Measurements from ENCODE around the gene HOMER3. TPM values are rescaled to one million over a fixed set of nuclear protein-coding genes. Genes with fewer than 3 reads are reported as not detected.
"Not testable (repeated sequence)": the region's sequence is repeated elsewhere in the genome, so short reads cannot be mapped to it uniquely, and the experiment has no call there.

The HOMER3 gene
- total RNA-seq, 1 donor from 2014 or later: 29.3 TPM

GRCh38 chr19:18964121-18964520 lies 23.1 kb upstream of the HOMER3 start:
- DNase-seq: no peak
- intact Hi-C loops (cut with DNase I): no loop called here

GRCh38 chr19:18961767-18962620 lies 21.0 kb upstream of the HOMER3 start:
- H3K27ac ChIP-seq: no peak overlapping the region
- intact Hi-C loops (cut with DNase I): no loop called here
- no peaks in the 10 kb centered on the region for H3K36me3 ChIP-seq
- TF ChIP-seq, protein P1, sequence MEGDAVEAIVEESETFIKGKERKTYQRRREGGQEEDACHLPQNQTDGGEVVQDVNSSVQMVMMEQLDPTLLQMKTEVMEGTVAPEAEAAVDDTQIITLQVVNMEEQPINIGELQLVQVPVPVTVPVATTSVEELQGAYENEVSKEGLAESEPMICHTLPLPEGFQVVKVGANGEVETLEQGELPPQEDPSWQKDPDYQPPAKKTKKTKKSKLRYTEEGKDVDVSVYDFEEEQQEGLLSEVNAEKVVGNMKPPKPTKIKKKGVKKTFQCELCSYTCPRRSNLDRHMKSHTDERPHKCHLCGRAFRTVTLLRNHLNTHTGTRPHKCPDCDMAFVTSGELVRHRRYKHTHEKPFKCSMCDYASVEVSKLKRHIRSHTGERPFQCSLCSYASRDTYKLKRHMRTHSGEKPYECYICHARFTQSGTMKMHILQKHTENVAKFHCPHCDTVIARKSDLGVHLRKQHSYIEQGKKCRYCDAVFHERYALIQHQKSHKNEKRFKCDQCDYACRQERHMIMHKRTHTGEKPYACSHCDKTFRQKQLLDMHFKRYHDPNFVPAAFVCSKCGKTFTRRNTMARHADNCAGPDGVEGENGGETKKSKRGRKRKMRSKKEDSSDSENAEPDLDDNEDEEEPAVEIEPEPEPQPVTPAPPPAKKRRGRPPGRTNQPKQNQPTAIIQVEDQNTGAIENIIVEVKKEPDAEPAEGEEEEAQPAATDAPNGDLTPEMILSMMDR (IDR thresholded peaks at IDR 0.05): no peak
- ATAC-seq: peak; percentile 34
- H3K27me3 ChIP-seq: peaks cover 9% of the 10 kb centered on the region
- peaks cover 5% of the 10 kb centered on the region for H3K4me1 ChIP-seq
- no peak for DNase-seq
- H3K9me3 ChIP-seq: no peaks in the 10 kb centered on the region
- no peak overlapping the region for H3K4me3 ChIP-seq

More at GRCh38 chr19:18964121-18964520, 23.1 kb upstream of the HOMER3 start:
- H3K36me3 ChIP-seq: no peaks in the 10 kb centered on the region
- H3K27me3 ChIP-seq: peaks cover 9% of the 10 kb centered on the region
- H3K27ac ChIP-seq: no peak overlapping the region
- no peaks in the 10 kb centered on the region for H3K9me3 ChIP-seq
- H3K4me3 ChIP-seq: no peak overlapping the region
- TF ChIP-seq, protein P1 (IDR thresholded peaks at IDR 0.05): no peak
- peaks cover 13% of the 10 kb centered on the region for H3K4me1 ChIP-seq
- ATAC-seq: no peak

GRCh38 chr19:18960370-18960769 lies 19.4 kb upstream of the HOMER3 start:
- Histone ChIP-seq H3K27me3 (peaks cover 9% of the 10 kb centered on the region), H3K27ac (no peak overlapping the region), H3K36me3 (no peaks in the 10 kb centered on the region), H3K4me1 (no peaks in the 10 kb centered on the region), H3K4me3 (no peak overlapping the region), H3K9me3 (no peaks in the 10 kb centered on the region)
- no peak for DNase-seq
- intact Hi-C loops (cut with DNase I): no loop called here
- TF ChIP-seq, protein P1 (IDR thresholded peaks at IDR 0.05): no peak
- ATAC-seq: no peak

- Histone ChIP-seq H3K36me3 (no peaks in the 10 kb centered on the region), H3K4me1 (no peaks in the 10 kb centered on the region), H3K27ac (no peak overlapping the region), H3K27me3 (no peaks in the 10 kb centered on the region), H3K4me3 (no peak overlapping the region), H3K9me3 (no peaks in the 10 kb centered on the region)
- intact Hi-C loops (cut with DNase I): no loop called here
- ATAC-seq (no peak), DNase-seq (no peak)
- TF ChIP-seq, protein P1 (IDR thresholded peaks at IDR 0.05): no peak
Measured at GRCh38 chr19:18955042-18955441, 14.0 kb upstream of the HOMER3 start.

DNA sequence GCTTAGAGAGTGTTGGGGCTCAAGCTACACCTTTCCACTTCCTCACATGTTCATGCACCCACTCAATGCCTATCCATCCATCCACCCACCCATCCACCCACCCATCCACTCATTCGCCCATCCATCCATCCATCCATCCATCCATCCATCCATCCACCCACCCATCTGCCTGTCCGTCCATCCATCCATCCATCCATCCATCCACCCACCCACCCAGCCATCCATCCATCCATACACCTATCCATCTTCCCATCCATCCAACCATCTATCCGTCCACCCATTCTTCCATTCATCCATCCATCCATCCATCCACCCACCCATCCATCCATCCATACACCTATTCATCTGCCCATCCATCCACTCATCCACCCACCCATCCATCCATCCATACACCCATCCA lies 13.1 kb upstream of the HOMER3 start:
- ATAC-seq (no peak), DNase-seq (no peak)
- Histone ChIP-seq H3K36me3 (no peaks in the 10 kb centered on the region), H3K9me3 (no peaks in the 10 kb centered on the region), H3K4me1 (no peaks in the 10 kb centered on the region), H3K4me3 (no peak overlapping the region), H3K27me3 (no peaks in the 10 kb centered on the region), H3K27ac (no peak overlapping the region)
- TF ChIP-seq, protein P1 (IDR thresholded peaks at IDR 0.05): no peak
- intact Hi-C loops (cut with DNase I): no loop called here

- H3K27ac ChIP-seq; H3K4me1 ChIP-seq; intact Hi-C loops (cut with DNase I); DNase-seq; ATAC-seq; H3K4me3 ChIP-seq; H3K27me3 ChIP-seq; H3K9me3 ChIP-seq; H3K36me3 ChIP-seq: not testable (repeated sequence)
Measured at GRCh38 chr19:18952364-18953003, 11.5 kb upstream of the HOMER3 start.

Data from upper lobe of right lung (tissue), 1 donor.